GM19468 (cell line): ENCODE results near the gene SAMD7.

Experiments used
- ATAC-seq: cut with Tn5 transposase; IDR thresholded peaks from one replicate; pipeline ENCODE4 v1.9.1; 2021; ENCODE audit warnings: mild to moderate bottlenecking, moderate library complexity, moderate number of reproducible peaks; ENCODE audit not compliant: unreplicated experiment; ENCODE audit errors: extremely low read depth

Gene SAMD7, protein sequence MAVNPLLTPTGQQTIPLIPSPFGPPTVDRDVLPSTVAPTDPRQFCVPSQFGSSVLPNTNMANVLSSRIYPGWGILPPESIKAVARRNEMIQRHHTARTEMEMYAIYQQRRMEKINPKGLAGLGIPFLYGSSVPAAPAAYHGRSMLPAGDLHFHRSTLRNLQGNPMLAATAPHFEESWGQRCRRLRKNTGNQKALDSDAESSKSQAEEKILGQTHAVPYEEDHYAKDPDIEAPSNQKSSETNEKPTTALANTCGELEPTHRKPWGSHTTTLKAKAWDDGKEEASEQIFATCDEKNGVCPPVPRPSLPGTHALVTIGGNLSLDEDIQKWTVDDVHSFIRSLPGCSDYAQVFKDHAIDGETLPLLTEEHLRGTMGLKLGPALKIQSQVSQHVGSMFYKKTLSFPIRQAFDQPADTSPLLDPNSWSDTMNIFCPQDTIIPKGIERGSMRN

GRCh38 chr3:169911272-169911671, at the start of gene SAMD7:
Gene SAMD7, plus strand, starts transcription at chr3:169911572. Its CDS starts 7,927 bp downstream, at chr3:169919499.
- no peak for ATAC-seq

DNA sequence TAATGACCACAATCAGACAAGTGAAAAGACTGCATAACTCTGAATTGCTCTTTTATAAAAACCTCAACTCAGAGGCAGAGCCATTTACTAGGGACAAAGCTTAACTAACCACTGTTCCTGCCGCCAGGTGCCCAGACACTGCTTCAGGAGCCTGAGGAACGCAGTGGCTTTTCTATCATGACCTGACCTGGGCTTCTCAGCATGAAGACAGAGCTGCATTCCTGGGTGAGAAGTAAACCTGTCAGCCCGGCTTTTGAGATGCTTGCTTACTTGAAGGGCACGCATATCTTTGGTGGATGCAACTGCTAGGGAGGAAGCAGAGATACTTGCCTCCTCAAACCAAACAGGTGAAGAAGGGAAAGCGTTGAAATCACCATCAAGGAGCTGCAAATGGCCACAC, 49.5 kb upstream of the SAMD7 start:
- ATAC-seq = no peak

GRCh38 chr3:169863458-169863899, 47.9 kb upstream of the SAMD7 start:
- no peak for ATAC-seq

GRCh38 chr3:169864270-169864669, 47.1 kb upstream of the SAMD7 start:
- no peak for ATAC-seq

DNA sequence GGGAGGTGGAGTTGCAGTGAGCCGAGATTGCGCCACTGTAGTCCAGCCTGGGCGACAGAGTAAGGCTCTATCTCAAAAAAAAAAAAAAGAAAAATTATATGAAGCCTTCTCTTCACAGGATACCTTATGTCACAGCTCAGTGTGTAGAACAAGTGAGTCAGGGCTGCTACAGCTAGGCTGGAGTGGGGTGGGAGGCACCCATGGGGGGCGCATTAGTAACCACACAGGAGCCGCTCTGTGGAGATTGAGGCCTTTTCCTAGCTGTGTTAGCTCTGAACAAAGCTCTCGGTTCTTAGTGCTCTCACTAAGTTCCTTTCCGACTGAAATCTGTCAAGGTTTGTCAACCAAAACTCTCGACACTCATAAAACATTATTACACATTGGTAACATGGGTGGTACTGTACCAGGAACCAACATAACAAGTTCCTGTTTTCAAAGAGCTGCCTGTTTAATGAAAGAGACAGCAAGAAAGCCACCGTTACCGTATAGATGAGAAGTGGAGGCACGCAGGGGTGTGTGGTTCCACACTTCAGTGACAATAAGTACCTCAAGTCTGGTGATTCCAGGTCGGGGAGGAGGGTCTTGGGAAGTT, 46.1 kb upstream of the SAMD7 start:
- no peak for ATAC-seq

- ATAC-seq = no peak
Measured at GRCh38 chr3:169867584-169868210, 43.7 kb upstream of the SAMD7 start.

GRCh38 chr3:169868369-169868768, 43.0 kb upstream of the SAMD7 start:
- no peak for ATAC-seq

GRCh38 chr3:169869484-169870220, 41.7 kb upstream of the SAMD7 start, which contains the start of gene LRRC31:
Gene LRRC31, minus strand, starts transcription at chr3:169869935. Its CDS starts 128 bp downstream, at chr3:169869807.
- ATAC-seq = no peak

- ATAC-seq = no peak
Measured at GRCh38 chr3:169871129-169871886, 40.1 kb upstream of the SAMD7 start.

GRCh38 chr3:169879013-169879557, 32.3 kb upstream of the SAMD7 start:
- no peak for ATAC-seq

DNA sequence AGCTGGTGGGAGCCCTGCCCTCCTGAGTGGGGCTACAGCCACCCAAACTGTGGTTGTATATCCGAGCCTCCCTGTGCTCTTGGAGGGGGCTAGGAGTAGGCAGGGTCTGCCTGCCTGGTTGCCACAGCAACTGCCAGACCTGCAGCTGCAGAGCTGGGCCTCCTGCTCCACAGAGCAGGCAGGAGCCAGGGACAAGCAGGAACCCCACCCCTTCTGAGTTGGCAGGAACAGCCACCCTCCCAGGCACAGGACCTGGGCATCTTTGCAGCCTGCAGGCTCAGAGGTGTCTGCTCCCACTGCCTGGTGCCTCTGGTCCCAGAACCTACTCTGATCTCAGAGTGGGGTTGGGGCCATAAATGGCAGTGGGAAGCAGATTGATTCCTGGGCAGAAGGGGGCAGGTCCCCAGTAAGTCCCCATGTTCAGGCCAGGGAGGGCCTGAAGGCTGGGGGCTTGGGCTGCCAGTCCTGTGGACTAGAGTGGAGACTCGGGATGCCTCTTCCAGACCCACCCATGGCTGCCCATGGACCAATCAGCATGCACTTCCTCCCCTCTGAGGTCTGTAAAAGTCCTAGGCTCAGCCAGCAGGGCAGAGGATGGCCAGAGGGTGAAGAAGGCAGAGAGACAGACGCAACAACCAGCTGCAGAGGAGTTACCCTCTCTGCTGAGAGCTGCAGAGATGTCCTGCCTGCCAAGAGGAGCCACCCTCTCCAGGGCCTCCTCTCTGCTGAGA, 31.4 kb upstream of the SAMD7 start:
- ATAC-seq = no peak

- ATAC-seq = no peak
Measured at GRCh38 chr3:169880576-169881250, 30.7 kb upstream of the SAMD7 start.

- ATAC-seq = no peak
Measured at GRCh38 chr3:169886671-169887070, 24.7 kb upstream of the SAMD7 start.

DNA sequence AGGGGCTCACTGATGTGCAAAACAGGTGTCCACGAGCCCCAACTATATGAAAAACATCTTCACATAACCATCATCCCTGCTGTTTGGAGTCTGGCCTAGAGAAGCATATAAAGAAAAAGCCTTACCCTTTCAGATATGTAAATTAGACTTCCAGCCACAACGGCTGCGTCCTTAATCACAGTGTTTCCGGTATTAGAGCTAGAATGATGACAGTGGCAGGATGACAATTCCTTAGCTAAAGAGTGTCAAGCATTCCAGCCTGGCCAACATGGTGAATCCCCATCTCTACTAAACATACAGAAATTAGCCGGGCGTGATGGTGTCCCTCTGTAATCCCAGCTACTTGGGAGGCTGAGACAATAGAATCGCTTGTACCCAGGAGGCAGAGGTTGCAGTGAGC, 19.5 kb upstream of the SAMD7 start:
- ATAC-seq = no peak

GRCh38 chr3:169894110-169894509, 17.3 kb upstream of the SAMD7 start:
- no peak for ATAC-seq

GRCh38 chr3:169895072-169895471, 16.3 kb upstream of the SAMD7 start:
- ATAC-seq = no peak

- no peak for ATAC-seq
Measured at GRCh38 chr3:169897284-169897683, 14.1 kb upstream of the SAMD7 start.

DNA sequence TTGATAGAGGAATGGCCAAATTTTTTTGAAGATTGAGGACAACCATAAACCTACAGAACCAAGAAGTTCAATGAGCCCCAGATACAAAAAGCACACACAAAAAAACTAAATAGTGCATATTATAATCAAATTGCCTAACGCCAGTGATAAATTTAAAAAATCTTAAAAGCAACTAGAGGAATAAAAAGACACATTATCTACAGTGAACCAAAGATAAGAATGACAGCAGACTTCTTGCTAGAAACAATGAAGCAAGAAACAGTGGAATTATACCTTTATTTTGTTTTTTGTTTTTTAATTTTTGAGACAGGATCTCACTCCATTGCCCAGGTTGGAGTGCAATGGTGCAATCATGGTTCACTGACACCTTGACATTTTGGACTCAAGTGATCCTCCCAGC, 9.9 kb upstream of the SAMD7 start:
- no peak for ATAC-seq
